ENCODE data around the gene MBP. TPM values are rescaled to one million over a fixed set of nuclear protein-coding genes. Genes with fewer than 3 reads are reported as not detected.

The MBP gene
- total RNA-seq, 1 donor from 2014 or later, result 90.6 TPM

- ATAC-seq (peak; percentile 57 to 70), DNase-seq (peak; percentile 69)
- intact Hi-C loops (cut with DNase I), result no loop called here
- no peak for TF ChIP-seq CTCF (IDR thresholded peaks at IDR 0.05)
- peak overlapping the region; percentile 92 for H3K4me3 ChIP-seq
- no peaks in the 10 kb centered on the region for H3K36me3 ChIP-seq
- peak overlapping the region; percentile 99 for H3K27ac ChIP-seq
- H3K27me3 ChIP-seq (ENCODE audit: low read depth), result peaks cover 4% of the 10 kb centered on the region
- peaks cover 41% of the 10 kb centered on the region for H3K4me1 ChIP-seq
- no peaks in the 10 kb centered on the region for H3K9me3 ChIP-seq
Measured at GRCh38 chr18:77133051-77133834, 660 bp upstream of the MBP start.

- peak; percentile 80 for DNase-seq
- intact Hi-C loops (cut with DNase I), result no loop called here
- Histone ChIP-seq H3K4me3 (peak overlapping the region; percentile 92), H3K27me3 (ENCODE audit: low read depth) (peaks cover 4% of the 10 kb centered on the region), H3K4me1 (peaks cover 47% of the 10 kb centered on the region), H3K27ac (peak overlapping the region; percentile 99), H3K36me3 (no peaks in the 10 kb centered on the region), H3K9me3 (no peaks in the 10 kb centered on the region)
- TF ChIP-seq CTCF (IDR thresholded peaks at IDR 0.05), result no peak
- ATAC-seq, result peak; percentile 85 to 86
Measured at GRCh38 chr18:77131652-77132368, 773 bp downstream of the MBP start.

- DNase-seq, result peak; percentile 88
- H3K9me3 ChIP-seq, result no peaks in the 10 kb centered on the region
- H3K27me3 ChIP-seq (ENCODE audit: low read depth), result peaks cover 4% of the 10 kb centered on the region
- intact Hi-C loops (cut with DNase I), result no loop called here
- TF ChIP-seq CTCF (IDR thresholded peaks at IDR 0.05), result no peak
- peak; percentile 6 to 53 for ATAC-seq
- peak overlapping the region; percentile 92 for H3K4me3 ChIP-seq
- H3K4me1 ChIP-seq, result peaks cover 53% of the 10 kb centered on the region
- H3K36me3 ChIP-seq, result no peaks in the 10 kb centered on the region
- peak overlapping the region; percentile 99 for H3K27ac ChIP-seq
Measured at GRCh38 chr18:77131100-77131651, 1.4 kb downstream of the MBP start.

- H3K27me3 ChIP-seq (ENCODE audit: low read depth), result peaks cover 4% of the 10 kb centered on the region
- no peaks in the 10 kb centered on the region for H3K36me3 ChIP-seq
- H3K27ac ChIP-seq, result peak overlapping the region; percentile 99
- DNase-seq (peak; percentile 45), ATAC-seq (no peak)
- H3K4me1 ChIP-seq, result peaks cover 60% of the 10 kb centered on the region
- no peak for TF ChIP-seq CTCF (IDR thresholded peaks at IDR 0.05)
- intact Hi-C loops (cut with DNase I), result no loop called here
- peak overlapping the region; percentile 92 for H3K4me3 ChIP-seq
- H3K9me3 ChIP-seq, result no peaks in the 10 kb centered on the region
Measured at GRCh38 chr18:77130229-77131099, 2.1 kb downstream of the MBP start.

- intact Hi-C loops (cut with DNase I), result no loop called here
- peaks cover 68% of the 10 kb centered on the region for H3K4me1 ChIP-seq
- H3K36me3 ChIP-seq, result no peaks in the 10 kb centered on the region
- ATAC-seq, result no peak
- H3K27ac ChIP-seq, result no peak overlapping the region
- peaks cover 4% of the 10 kb centered on the region for H3K27me3 ChIP-seq (ENCODE audit: low read depth)
- DNase-seq, result no peak
- H3K4me3 ChIP-seq, result no peak overlapping the region
- TF ChIP-seq CTCF (IDR thresholded peaks at IDR 0.05), result no peak
- H3K9me3 ChIP-seq, result no peaks in the 10 kb centered on the region
Measured at GRCh38 chr18:77129150-77129551, 3.4 kb downstream of the MBP start.

Data from lower lobe of right lung (tissue), 2 donors.